Measurements from ENCODE around the gene IGSF3.

DNA sequence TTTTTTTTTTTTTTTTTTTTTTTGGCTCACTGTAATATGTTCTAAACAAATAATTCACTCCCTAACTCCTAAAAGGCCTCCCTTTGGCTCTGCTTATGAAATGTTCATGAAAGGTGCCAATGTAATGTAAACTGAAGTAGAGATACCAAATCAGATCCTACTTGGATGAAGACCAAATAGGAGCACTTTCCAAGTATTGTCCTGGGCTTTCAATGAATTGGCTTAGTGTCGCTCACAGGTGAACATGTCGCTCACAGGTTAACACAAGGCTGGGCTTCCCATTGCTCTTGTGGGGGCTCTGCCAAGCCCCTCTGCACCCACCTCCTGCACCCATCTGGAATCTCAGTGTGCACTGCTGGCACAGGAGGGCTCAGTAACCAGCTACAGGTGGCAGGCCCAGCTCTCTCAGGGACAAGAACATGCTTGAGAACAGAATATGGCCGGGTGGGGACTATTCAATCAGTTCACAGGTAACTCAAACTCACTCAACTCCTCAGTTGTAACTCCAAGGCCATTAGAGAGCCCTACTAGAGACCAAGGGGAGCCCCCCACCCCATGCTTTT lies 86.1 kb downstream of the IGSF3 start:
- TF ChIP-seq CTCF (IDR thresholded peaks at IDR 0.05), result no peak
- no peak for TF ChIP-seq POLR2A (IDR thresholded peaks at IDR 0.05)
